ENCODE data around the gene DDX20.

Gene DDX20, protein sequence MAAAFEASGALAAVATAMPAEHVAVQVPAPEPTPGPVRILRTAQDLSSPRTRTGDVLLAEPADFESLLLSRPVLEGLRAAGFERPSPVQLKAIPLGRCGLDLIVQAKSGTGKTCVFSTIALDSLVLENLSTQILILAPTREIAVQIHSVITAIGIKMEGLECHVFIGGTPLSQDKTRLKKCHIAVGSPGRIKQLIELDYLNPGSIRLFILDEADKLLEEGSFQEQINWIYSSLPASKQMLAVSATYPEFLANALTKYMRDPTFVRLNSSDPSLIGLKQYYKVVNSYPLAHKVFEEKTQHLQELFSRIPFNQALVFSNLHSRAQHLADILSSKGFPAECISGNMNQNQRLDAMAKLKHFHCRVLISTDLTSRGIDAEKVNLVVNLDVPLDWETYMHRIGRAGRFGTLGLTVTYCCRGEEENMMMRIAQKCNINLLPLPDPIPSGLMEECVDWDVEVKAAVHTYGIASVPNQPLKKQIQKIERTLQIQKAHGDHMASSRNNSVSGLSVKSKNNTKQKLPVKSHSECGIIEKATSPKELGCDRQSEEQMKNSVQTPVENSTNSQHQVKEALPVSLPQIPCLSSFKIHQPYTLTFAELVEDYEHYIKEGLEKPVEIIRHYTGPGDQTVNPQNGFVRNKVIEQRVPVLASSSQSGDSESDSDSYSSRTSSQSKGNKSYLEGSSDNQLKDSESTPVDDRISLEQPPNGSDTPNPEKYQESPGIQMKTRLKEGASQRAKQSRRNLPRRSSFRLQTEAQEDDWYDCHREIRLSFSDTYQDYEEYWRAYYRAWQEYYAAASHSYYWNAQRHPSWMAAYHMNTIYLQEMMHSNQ

DNA sequence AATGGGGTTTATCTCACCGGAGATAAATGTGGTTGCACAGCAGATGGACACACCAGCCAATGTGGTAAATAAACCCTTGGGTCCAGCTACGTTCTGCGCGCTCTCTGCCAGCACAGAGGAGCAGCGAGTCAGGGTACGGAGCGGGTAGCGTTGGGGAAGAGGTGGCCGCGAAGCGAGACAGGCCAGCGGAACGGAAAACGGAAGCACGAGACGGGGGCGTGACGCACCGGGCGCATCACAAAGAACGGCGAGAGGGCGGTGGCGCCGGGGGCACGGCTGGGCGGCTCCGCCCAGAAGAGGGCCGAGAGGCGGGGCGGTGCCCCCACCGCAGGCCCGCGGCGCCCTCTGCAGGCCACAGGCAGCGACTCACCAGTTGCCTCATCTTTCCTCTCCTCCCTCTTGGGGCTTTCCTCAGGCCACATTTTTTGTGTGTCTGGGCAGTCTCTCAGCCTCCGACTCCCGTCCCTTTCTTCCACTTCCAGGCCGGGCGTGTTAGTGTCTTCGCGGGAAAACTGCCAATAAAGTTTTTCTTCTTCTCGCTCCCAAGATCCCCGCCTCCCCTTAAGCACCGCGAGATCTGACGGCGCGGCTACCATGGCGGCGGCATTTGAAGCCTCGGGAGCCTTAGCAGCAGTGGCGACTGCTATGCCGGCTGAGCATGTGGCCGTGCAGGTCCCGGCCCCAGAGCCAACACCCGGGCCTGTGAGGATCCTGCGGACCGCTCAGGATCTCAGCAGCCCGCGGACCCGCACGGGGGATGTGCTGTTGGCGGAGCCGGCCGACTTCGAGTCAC is at the start of gene DDX20:
Gene DDX20, plus strand, starts transcription at position 571 of the 793 bp plus-strand sequence. Its CDS starts 24 bp downstream, at position 595.
- TF ChIP-seq GATA1 (IDR thresholded peaks at IDR 0.05; ENCODE audit: low read depth, low read length) (no peak), POLR2A (IDR thresholded peaks at IDR 0.05; ENCODE audit: low read length) (peak; percentile 87)
- peak; percentile 98 for DNase-seq

DNA sequence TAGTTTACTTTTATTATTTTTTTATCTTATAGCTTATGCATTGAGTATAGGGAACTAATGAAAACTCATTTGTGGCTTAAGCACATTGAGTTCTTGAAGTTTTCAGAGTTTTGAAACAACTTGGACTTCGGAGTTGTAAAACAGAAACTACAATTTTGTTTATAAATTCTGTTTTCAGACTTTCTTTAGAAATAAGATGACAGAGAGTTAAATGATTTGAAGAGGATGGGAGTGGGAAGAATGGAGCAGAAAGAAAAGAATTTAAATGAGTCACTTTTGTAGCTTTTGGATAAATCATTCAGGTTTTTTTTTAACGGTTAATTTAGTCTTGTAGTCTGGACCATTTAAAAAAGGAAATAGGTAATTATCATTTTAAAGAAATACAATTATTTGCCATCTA is 48.8 kb upstream of the DDX20 start:
- DNase-seq: no peak

DNA sequence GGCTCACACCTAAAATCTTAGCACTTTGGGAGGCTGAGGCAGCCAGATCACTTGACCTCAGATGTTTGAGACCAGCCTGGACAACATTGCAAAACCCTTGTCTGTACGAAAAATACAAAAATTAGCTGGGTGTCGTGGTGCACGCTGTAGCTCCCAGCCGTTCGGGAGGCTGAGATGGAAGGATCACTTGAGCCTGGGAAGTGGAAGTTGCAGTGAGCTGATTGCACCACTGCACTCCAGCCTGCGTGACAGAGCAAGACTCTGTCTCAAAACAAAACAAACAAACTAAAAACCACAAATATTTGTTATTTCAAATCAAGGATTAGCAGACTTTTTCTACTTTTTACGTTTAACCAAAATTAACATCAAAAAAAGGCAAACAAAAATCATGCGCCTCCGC is 47.8 kb upstream of the DDX20 start:
- TF ChIP-seq POLR2A (IDR thresholded peaks at IDR 0.05; ENCODE audit: low read length): no peak
- no peak for TF ChIP-seq GATA1 (IDR thresholded peaks at IDR 0.05; ENCODE audit: low read depth, low read length)
- no peak for DNase-seq

More for the DNA sequence above, 48.8 kb upstream of the DDX20 start:
- TF ChIP-seq GATA1 (IDR thresholded peaks at IDR 0.05; ENCODE audit: low read depth, low read length) (no peak), POLR2A (IDR thresholded peaks at IDR 0.05; ENCODE audit: low read length) (no peak)

DNA sequence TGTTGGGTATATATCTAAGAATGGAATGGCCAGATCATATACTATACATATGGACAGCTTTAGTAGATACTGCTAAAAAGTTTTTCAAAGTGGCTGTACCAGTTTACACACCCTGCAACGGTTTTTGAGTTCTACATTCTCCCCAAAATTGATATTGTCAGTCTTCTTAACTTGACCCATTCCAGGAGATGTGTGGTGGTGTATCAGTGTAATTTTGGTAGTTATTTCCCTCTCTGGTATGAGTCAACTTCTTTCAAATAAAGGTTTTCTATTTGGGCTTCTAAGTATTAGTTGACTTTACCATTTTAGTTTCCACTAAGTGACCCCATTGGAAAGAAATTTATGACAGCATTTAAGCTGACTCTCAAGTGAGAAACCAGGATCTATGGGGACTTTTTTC is 45.7 kb upstream of the DDX20 start:
- no peak for TF ChIP-seq GATA1 (IDR thresholded peaks at IDR 0.05; ENCODE audit: low read depth, low read length)
- TF ChIP-seq POLR2A (IDR thresholded peaks at IDR 0.05; ENCODE audit: low read length): no peak
- DNase-seq: no peak

DNA sequence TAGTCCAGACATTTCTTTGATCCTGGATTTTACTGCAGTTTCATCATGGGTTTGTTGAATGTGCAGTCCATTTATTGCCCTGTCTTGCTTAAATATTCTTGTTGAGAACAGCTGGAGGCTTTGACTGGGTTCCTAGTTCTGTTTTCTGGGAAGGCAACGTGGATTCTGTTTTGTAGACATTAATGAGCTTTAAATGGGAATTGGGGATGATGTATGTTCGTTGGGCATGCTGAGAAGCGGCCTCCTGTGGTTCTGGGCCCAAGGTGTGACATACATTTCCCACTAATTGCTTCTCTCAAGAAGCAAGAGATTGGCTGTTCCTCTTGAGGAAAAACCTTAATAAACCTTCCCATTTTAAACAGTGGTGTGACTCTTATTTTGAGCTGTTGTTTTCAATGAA is 39.4 kb upstream of the DDX20 start:
- TF ChIP-seq GATA1 (IDR thresholded peaks at IDR 0.05; ENCODE audit: low read depth, low read length) (no peak), POLR2A (IDR thresholded peaks at IDR 0.05; ENCODE audit: low read length) (no peak)
- DNase-seq: no peak

DNA sequence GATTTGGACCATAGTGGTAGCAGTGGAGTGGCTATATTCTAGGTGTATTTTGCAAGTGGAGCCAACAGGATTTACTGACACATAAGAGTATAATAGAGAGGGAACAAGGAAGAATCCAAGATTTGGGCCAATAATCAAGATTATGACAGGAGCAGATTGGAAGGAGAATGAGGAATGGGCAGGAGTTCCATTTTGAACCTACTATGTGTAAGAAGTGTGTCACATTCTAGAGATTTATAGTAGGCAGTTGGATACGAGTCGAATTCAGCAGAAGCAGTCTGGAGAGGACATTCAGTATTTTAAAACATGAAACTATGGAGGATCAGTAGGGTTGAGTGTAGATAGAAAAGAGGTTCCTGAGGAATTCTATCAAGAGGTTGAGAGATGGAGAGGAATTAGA is 38.3 kb upstream of the DDX20 start:
- no peak for DNase-seq
- no peak for TF ChIP-seq POLR2A (IDR thresholded peaks at IDR 0.05; ENCODE audit: low read length)
- no peak for TF ChIP-seq GATA1 (IDR thresholded peaks at IDR 0.05; ENCODE audit: low read depth, low read length)

DNA sequence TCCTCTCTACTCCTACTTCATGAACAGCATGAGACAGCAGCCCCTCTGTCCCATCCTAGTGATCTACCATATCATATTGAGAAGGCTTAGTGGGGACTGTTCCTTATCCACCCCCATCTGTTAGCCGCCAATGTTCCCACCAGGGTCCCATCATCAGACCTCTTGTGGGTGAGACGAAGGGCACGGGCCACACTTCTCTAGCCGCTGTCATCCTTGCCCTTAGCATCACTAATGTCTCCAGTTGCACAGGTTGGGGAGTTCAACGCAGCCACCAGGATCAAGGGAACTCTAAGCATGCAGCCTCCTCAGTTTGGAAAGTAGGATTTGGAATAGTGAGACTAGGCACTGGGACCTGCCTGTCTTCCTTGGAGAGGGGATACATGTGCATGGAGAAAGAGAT is 36.6 kb upstream of the DDX20 start:
- no peak for TF ChIP-seq POLR2A (IDR thresholded peaks at IDR 0.05; ENCODE audit: low read length)
- TF ChIP-seq GATA1 (IDR thresholded peaks at IDR 0.05; ENCODE audit: low read depth, low read length): no peak
- DNase-seq: no peak

DNA sequence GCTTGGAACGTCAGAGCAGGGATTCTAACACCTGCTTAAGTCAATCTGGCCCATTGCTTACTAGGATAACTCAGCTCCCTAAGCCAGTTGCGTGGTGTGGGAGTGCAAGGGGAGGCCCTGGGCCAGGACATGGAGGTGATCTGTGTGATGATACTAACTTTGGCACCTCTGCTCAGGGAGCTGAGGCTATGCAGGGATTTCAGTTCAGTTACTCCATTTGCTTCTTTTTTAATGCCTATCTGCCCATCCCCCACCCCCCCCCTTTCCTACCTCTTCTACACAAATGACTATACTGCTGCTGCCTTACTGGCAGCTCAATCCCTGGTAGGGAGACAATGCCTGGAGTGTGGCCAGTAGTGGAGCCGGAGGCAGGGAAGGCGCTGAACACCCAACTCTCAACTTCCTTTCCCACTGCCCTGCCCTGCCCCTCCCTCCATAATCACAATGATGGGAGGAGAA is 36.0 kb upstream of the DDX20 start:
- TF ChIP-seq POLR2A (IDR thresholded peaks at IDR 0.05; ENCODE audit: low read length): no peak
- TF ChIP-seq GATA1 (IDR thresholded peaks at IDR 0.05; ENCODE audit: low read depth, low read length): no peak
- DNase-seq: no peak

DNA sequence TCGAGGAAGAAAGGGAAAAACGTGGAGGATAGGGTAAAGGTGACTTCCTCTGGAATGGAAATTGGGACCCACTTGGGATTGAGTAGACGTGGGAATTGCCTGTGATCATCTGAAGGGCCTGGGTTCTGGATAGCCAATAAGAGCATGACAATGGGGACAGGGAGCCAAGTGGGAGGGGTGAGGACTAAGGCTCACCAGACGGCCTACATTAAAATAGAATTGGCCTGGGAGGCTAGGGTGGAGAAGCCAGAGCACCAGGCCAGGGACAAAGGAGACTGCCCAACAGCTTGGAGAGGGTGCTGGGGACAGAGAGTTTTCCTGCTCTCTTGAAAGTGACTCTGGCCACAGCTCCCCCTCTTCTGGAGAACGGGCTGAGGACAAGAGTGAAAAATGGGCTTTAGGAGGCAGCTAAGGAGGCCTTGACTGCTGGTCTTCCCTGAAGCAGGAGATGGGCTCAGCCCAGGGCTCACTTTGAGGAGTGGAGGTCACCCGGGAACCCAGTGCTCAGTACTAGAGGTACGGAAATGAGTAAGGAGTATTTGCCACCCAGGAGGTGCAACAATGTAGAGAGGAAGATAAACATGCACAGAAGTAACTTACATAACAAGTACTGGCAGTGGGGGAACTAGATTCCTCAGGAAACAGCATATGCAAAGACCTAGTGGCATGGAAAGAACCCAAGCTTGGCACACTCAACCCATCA is 35.3 kb upstream of the DDX20 start:
- DNase-seq: no peak
- TF ChIP-seq GATA1 (IDR thresholded peaks at IDR 0.05; ENCODE audit: low read depth, low read length) (no peak), POLR2A (IDR thresholded peaks at IDR 0.05; ENCODE audit: low read length) (no peak)

DNA sequence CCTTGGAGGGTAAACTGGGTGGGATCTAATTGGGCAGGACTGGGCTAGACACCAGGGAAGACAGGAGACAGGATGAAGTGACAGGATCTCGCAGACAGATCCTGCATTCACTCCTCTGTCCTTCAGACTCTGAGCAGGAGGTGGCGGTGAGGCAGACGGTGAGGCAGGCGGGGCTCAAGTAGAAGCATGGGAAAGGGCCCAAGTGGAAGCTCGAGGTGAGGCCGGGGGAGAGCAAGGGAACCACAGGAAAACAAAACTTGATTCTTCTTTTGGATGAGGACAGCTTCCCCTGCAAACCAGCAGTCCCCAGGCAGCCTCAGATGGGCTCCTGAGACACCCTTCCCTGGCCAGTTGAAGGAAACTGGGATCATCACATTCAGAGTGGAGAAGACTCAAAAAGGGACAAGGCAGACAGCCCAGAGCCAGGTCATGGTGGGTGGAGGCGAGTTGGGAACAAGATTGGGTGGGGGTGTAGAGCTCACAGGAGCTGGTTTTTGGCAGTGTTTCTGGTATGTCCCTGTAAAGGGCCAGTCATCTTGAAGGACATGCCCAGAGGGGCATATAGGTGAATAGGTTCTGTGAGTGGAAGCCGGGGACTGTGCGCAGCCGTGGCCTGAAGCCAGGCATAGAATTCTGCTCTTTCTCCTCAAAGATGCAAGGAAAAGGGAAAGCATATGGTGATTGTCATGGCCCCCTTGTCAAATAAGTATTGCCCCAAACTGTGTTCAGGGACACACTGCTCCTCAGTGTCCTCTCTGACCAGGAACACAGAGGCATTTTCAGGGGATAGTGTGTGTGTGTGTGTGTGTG is 34.5 kb upstream of the DDX20 start:
- no peak for DNase-seq

DNA sequence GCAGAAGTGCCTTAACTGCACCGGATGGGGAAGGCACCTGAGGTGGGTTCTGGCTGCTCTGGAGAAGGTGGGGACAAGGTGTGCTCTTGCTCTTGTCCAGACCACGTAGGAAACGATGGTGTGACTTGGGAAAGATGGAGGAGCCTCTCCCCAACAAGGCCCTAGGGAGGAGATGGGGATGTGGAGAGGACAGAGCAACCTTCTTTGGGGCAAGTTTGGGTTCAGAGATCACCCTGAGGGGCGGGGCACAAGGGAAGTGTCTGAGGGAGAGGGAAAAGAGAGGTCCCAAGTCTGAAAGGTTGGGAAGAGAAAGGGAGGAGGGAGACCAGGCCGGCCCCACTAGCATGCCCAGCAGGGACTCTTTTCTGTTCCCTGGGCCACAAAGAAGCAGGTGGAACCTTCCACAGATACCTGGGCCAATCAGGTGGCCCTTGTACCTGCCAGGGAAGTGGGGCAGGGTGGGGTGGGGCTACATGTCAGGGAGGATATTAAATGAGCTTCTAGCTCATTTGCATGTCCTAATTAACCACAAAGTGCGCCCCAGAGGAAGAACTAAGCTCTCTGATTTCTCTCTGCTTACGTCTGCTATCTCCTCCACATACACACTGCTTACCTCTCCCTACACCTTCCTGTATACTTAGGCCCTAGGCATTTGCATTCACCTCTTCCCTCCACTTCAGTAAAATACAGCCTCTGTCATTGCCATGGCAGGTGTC is 32.5 kb upstream of the DDX20 start:
- no peak for TF ChIP-seq GATA1 (IDR thresholded peaks at IDR 0.05; ENCODE audit: low read depth, low read length)
- no peak for TF ChIP-seq POLR2A (IDR thresholded peaks at IDR 0.05; ENCODE audit: low read length)
- no peak for DNase-seq

More for the DNA sequence above, 34.5 kb upstream of the DDX20 start:
- TF ChIP-seq GATA1 (IDR thresholded peaks at IDR 0.05; ENCODE audit: low read depth, low read length) (no peak), POLR2A (IDR thresholded peaks at IDR 0.05; ENCODE audit: low read length) (no peak)

DNA sequence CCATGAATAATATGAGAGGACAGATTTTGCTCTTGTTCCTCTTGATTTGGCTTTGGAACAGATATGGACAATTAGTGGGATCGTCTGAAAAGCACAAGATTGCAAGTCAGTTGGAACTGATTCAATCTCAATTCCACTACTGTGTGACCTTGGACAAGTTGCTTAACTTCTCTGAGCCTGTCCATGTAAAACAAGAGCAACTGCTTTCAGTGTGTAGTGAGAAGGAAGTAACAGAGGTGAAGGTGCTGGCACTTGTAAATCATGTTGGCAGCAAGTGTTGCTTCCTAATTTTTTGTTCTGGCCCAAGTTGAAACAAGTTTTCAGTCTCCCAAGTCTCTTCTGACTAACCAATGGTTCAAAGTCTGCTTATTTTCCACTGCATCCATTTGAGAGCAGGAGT is 31.8 kb upstream of the DDX20 start:
- TF ChIP-seq GATA1 (IDR thresholded peaks at IDR 0.05; ENCODE audit: low read depth, low read length): no peak
- TF ChIP-seq POLR2A (IDR thresholded peaks at IDR 0.05; ENCODE audit: low read length): no peak
- no peak for DNase-seq

Measured in erythroblast (primary cell).